ENCODE results near the gene DDR1.

The DDR1 gene

GRCh38 chr6:30879684-30880427 lies 4.5 kb upstream of the DDR1 start:
- Histone ChIP-seq H4K91ac (ENCODE audit: low read depth, low read length) (no peak overlapping the region), H4K8ac (ENCODE audit: low read depth, low read length) (no peak overlapping the region), H3K9me3 (ENCODE audit: insufficient read depth, low read depth, low read length) (no peaks in the 10 kb centered on the region), H3K79me1 (ENCODE audit: low read length) (peaks cover 38% of the 10 kb centered on the region), H2BK5ac (ENCODE audit: low read depth, low read length, poor library complexity) (no peak overlapping the region), H2AK5ac (ENCODE audit: low read length) (no peak overlapping the region), H3K27me3 (ENCODE audit: insufficient read depth, low read length) (no peaks in the 10 kb centered on the region), H3K9ac (ENCODE audit: low read length) (no peak overlapping the region), H3K79me2 (ENCODE audit: control insufficient read depth, insufficient read depth, low read length, poor library complexity) (peaks cover 9% of the 10 kb centered on the region), H3K27ac (ENCODE audit: low read depth, low read length) (no peak overlapping the region), H3K18ac (ENCODE audit: low read length) (no peak overlapping the region), H3K36me3 (ENCODE audit: control insufficient read depth in 1 of 2, insufficient read depth in 2 of 2, low read length in 2 of 2) (no peaks in the 10 kb centered on the region), H2AFZ (ENCODE audit: insufficient read depth, low read length, poor library complexity) (no peak overlapping the region), H2BK120ac (ENCODE audit: insufficient read depth, low read length, poor library complexity) (no peak overlapping the region), H3K14ac (ENCODE audit: low read length) (no peak overlapping the region), H4K12ac (ENCODE audit: low read depth, low read length) (no peak overlapping the region), H3K4me3 (ENCODE audit: low read depth, low read length) (no peak overlapping the region), H3K23ac (ENCODE audit: low read length) (no peak overlapping the region), H3K4me1 (ENCODE audit: control insufficient read depth in 1 of 2, insufficient read depth in 2 of 2, low read length in 2 of 2) (peaks cover 26 to 28% of the 10 kb centered on the region in 2 experiments), H3K4ac (ENCODE audit: low read depth, low read length) (no peak overlapping the region), H3K4me2 (ENCODE audit: low read length) (no peak overlapping the region), H2BK12ac (ENCODE audit: low read length) (no peak overlapping the region)
- no CpG with 5 or more reads among the region's 8 CpGs for WGBS (ENCODE audit: extremely low coverage, insufficient coverage, insufficient read length)
- DNase-seq, result no peak

GRCh38 chr6:30880698-30881252 lies 3.5 kb upstream of the DDR1 start:
- Histone ChIP-seq H2AFZ (ENCODE audit: insufficient read depth, low read length, poor library complexity) (peak overlapping the region; percentile 13), H3K36me3 (ENCODE audit: control insufficient read depth in 1 of 2, insufficient read depth in 2 of 2, low read length in 2 of 2) (no peaks in the 10 kb centered on the region), H3K18ac (ENCODE audit: low read length) (peak overlapping the region; percentile 33), H2BK120ac (ENCODE audit: insufficient read depth, low read length, poor library complexity) (peak overlapping the region; percentile 13), H3K79me2 (ENCODE audit: control insufficient read depth, insufficient read depth, low read length, poor library complexity) (peaks cover 18% of the 10 kb centered on the region), H3K9me3 (ENCODE audit: insufficient read depth, low read depth, low read length) (no peaks in the 10 kb centered on the region), H3K4me3 (ENCODE audit: low read depth, low read length) (no peak overlapping the region), H3K14ac (ENCODE audit: low read length) (peak overlapping the region; percentile 51), H3K79me1 (ENCODE audit: low read length) (peaks cover 47% of the 10 kb centered on the region), H3K27me3 (ENCODE audit: insufficient read depth, low read length) (no peaks in the 10 kb centered on the region), H4K8ac (ENCODE audit: low read depth, low read length) (peak overlapping the region; percentile 2), H3K9ac (ENCODE audit: low read length) (no peak overlapping the region), H3K4ac (ENCODE audit: low read depth, low read length) (no peak overlapping the region), H2AK5ac (ENCODE audit: low read length) (peak overlapping the region; percentile 91), H3K27ac (ENCODE audit: low read depth, low read length) (no peak overlapping the region), H3K4me1 (ENCODE audit: control insufficient read depth in 1 of 2, insufficient read depth in 2 of 2, low read length in 2 of 2) (peaks cover 30 to 37% of the 10 kb centered on the region in 2 experiments), H4K91ac (ENCODE audit: low read depth, low read length) (peak overlapping the region; percentile 82), H3K23ac (ENCODE audit: low read length) (no peak overlapping the region), H4K12ac (ENCODE audit: low read depth, low read length) (no peak overlapping the region), H3K4me2 (ENCODE audit: low read length) (no peak overlapping the region), H2BK12ac (ENCODE audit: low read length) (peak overlapping the region; percentile 86), H2BK5ac (ENCODE audit: low read depth, low read length, poor library complexity) (no peak overlapping the region)
- no CpG with 5 or more reads among the region's 16 CpGs for WGBS (ENCODE audit: extremely low coverage, insufficient coverage, insufficient read length)
- no peak for DNase-seq

- H2BK120ac ChIP-seq (ENCODE audit: insufficient read depth, low read length, poor library complexity), result peak overlapping the region; percentile 13
- peak overlapping the region; percentile 13 for H4K8ac ChIP-seq (ENCODE audit: low read depth, low read length)
- peak overlapping the region; percentile 28 for H3K14ac ChIP-seq (ENCODE audit: low read length)
- H4K91ac ChIP-seq (ENCODE audit: low read depth, low read length), result peak overlapping the region; percentile 82
- DNase-seq, result no peak
- H2BK5ac ChIP-seq (ENCODE audit: low read depth, low read length, poor library complexity), result peak overlapping the region; percentile 7
- H3K4ac ChIP-seq (ENCODE audit: low read depth, low read length), result peak overlapping the region; percentile 14
- H2AFZ ChIP-seq (ENCODE audit: insufficient read depth, low read length, poor library complexity), result peak overlapping the region; percentile 57
- WGBS (ENCODE audit: extremely low coverage, insufficient coverage, insufficient read length), result no CpG with 5 or more reads among the region's 14 CpGs
- no peaks in the 10 kb centered on the region for H3K27me3 ChIP-seq (ENCODE audit: insufficient read depth, low read length)
- H3K18ac ChIP-seq (ENCODE audit: low read length), result peak overlapping the region; percentile 33
- H3K23ac ChIP-seq (ENCODE audit: low read length), result no peak overlapping the region
- peaks cover 35 to 44% of the 10 kb centered on the region in 2 experiments for H3K4me1 ChIP-seq (ENCODE audit: control insufficient read depth in 1 of 2, insufficient read depth in 2 of 2, low read length in 2 of 2)
- H3K9ac ChIP-seq (ENCODE audit: low read length), result no peak overlapping the region
- peak overlapping the region; percentile 34 for H2BK12ac ChIP-seq (ENCODE audit: low read length)
- H3K27ac ChIP-seq (ENCODE audit: low read depth, low read length), result peak overlapping the region; percentile 37
- no peak overlapping the region for H3K4me3 ChIP-seq (ENCODE audit: low read depth, low read length)
- peaks cover 24% of the 10 kb centered on the region for H3K79me2 ChIP-seq (ENCODE audit: control insufficient read depth, insufficient read depth, low read length, poor library complexity)
- no peaks in the 10 kb centered on the region for H3K36me3 ChIP-seq (ENCODE audit: control insufficient read depth in 1 of 2, insufficient read depth in 2 of 2, low read length in 2 of 2)
- H2AK5ac ChIP-seq (ENCODE audit: low read length), result peak overlapping the region; percentile 91
- H3K4me2 ChIP-seq (ENCODE audit: low read length), result no peak overlapping the region
- H4K12ac ChIP-seq (ENCODE audit: low read depth, low read length), result no peak overlapping the region
- no peaks in the 10 kb centered on the region for H3K9me3 ChIP-seq (ENCODE audit: insufficient read depth, low read depth, low read length)
- H3K79me1 ChIP-seq (ENCODE audit: low read length), result peaks cover 53% of the 10 kb centered on the region
These were observed 2.7 kb upstream of the DDR1 start for GRCh38 chr6:30881392-30882203.

GRCh38 chr6:30882204-30882758 lies 2.0 kb upstream of the DDR1 start:
- Histone ChIP-seq H3K14ac (ENCODE audit: low read length) (peak overlapping the region; percentile 28), H3K27me3 (ENCODE audit: insufficient read depth, low read length) (no peaks in the 10 kb centered on the region), H3K4me1 (ENCODE audit: control insufficient read depth in 1 of 2, insufficient read depth in 2 of 2, low read length in 2 of 2) (peaks cover 36 to 44% of the 10 kb centered on the region in 2 experiments), H3K27ac (ENCODE audit: low read depth, low read length) (peak overlapping the region; percentile 37), H3K36me3 (ENCODE audit: control insufficient read depth in 1 of 2, insufficient read depth in 2 of 2, low read length in 2 of 2) (no peaks in the 10 kb centered on the region), H2BK5ac (ENCODE audit: low read depth, low read length, poor library complexity) (peak overlapping the region; percentile 7), H3K4ac (ENCODE audit: low read depth, low read length) (peak overlapping the region; percentile 11), H2BK120ac (ENCODE audit: insufficient read depth, low read length, poor library complexity) (peak overlapping the region; percentile 13), H3K79me1 (ENCODE audit: low read length) (peaks cover 53% of the 10 kb centered on the region), H3K4me2 (ENCODE audit: low read length) (peak overlapping the region; percentile 51), H3K9me3 (ENCODE audit: insufficient read depth, low read depth, low read length) (no peaks in the 10 kb centered on the region), H4K91ac (ENCODE audit: low read depth, low read length) (peak overlapping the region; percentile 82), H3K18ac (ENCODE audit: low read length) (peak overlapping the region; percentile 27), H3K79me2 (ENCODE audit: control insufficient read depth, insufficient read depth, low read length, poor library complexity) (peaks cover 28% of the 10 kb centered on the region), H2AFZ (ENCODE audit: insufficient read depth, low read length, poor library complexity) (peak overlapping the region; percentile 57), H2BK12ac (ENCODE audit: low read length) (peak overlapping the region; percentile 34), H4K8ac (ENCODE audit: low read depth, low read length) (peak overlapping the region; percentile 13), H3K23ac (ENCODE audit: low read length) (no peak overlapping the region), H3K4me3 (ENCODE audit: low read depth, low read length) (no peak overlapping the region), H2AK5ac (ENCODE audit: low read length) (peak overlapping the region; percentile 16), H3K9ac (ENCODE audit: low read length) (no peak overlapping the region), H4K12ac (ENCODE audit: low read depth, low read length) (peak overlapping the region; percentile 1)
- DNase-seq, result no peak
- WGBS (ENCODE audit: extremely low coverage, insufficient coverage, insufficient read length), result no CpG with 5 or more reads among the region's 8 CpGs
